WTC11 (cell line): ENCODE measurements around the gene NRXN2. TPM values are rescaled to one million over a fixed set of nuclear protein-coding genes. Genes with fewer than 3 reads are reported as not detected.

Source experiments
- ATAC-seq: fragments of 200-7000 bp; cut with Tn5 transposase; 2 replicates; pipeline ENCODE4 v1.10.0; 2021; ENCODE audit warnings: mild to moderate bottlenecking, moderate library complexity
- CTCF ChIA-PET: fragments of 300-600 bp; sonication (Branson Sonifier 250); formaldehyde crosslinking; loops from one replicate; lab custom pipeline; 2021; ENCODE audit warnings: antibody characterized with exemption; lab: Charles Lee
- POLR2A ChIA-PET: fragments of 350-600 bp; sonication (Branson Sonifier 250); formaldehyde crosslinking; loops from one replicate; lab custom pipeline; 2021; ENCODE audit warnings: antibody characterized with exemption; lab: Charles Lee
- DNase-seq: peaks from one replicate; pipeline ENCODE4 v3.0.0; 2021; ENCODE audit warnings: low spot score
- H3K27ac Mint-ChIP-seq: 2 replicates; pipeline ENCODE4 v1.8.0; 2021; ENCODE audit warnings: mixed read lengths
- H3K27me3 Mint-ChIP-seq: 2 replicates; pipeline ENCODE4 v1.8.0; 2021; ENCODE audit warnings: low read depth, mild to moderate bottlenecking, moderate library complexity, mixed read lengths
- H3K36me3 Mint-ChIP-seq: 2 replicates; pipeline ENCODE4 v1.8.0; 2021; ENCODE audit warnings: mixed read lengths
- H3K4me1 Mint-ChIP-seq: 2 replicates; pipeline ENCODE4 v1.8.0; 2022; ENCODE audit warnings: mixed read lengths
- H3K4me3 Mint-ChIP-seq: 2 replicates; pipeline ENCODE4 v1.8.0; 2021; ENCODE audit warnings: mild to moderate bottlenecking, moderate library complexity, mixed read lengths
- H3K9me3 Mint-ChIP-seq: 2 replicates; pipeline ENCODE4 v1.8.0; 2021; ENCODE audit warnings: mixed read lengths
- AFF4 ChIP-seq: sonication (generic); formaldehyde crosslinking; IDR thresholded peaks from 2 replicates; pipeline ENCODE4 v1.8.1; 2023; ENCODE audit warnings: mild to moderate bottlenecking, missing genetic modification reagents, borderline replicate concordance
- ATF3 ChIP-seq: sonication (generic); formaldehyde crosslinking; conservative IDR thresholded peaks from 2 replicates; pipeline ENCODE4 v1.8.1; 2022; ENCODE audit warnings: mild to moderate bottlenecking, missing genetic modification reagents
- ETV6 ChIP-seq: sonication (generic); formaldehyde crosslinking; IDR thresholded peaks from 2 replicates; pipeline ENCODE4 v1.8.1; 2022; ENCODE audit warnings: mild to moderate bottlenecking, missing genetic modification reagents
- FOXP1 ChIP-seq: sonication (generic); formaldehyde crosslinking; IDR thresholded peaks from 2 replicates; pipeline ENCODE4 v1.8.0; 2022; ENCODE audit warnings: missing genetic modification reagents, mild to moderate bottlenecking, moderate library complexity, borderline replicate concordance
- IRF1 ChIP-seq: sonication (generic); formaldehyde crosslinking; IDR thresholded peaks from 2 replicates; pipeline ENCODE4 v1.8.0; 2023; ENCODE audit warnings: missing genetic modification reagents
- IRF2 ChIP-seq: sonication (generic); formaldehyde crosslinking; IDR thresholded peaks from 2 replicates; pipeline ENCODE4 v1.8.0; 2022; ENCODE audit warnings: low read depth, missing genetic modification reagents, borderline replicate concordance
- JAZF1 ChIP-seq: fragments of 250-450 bp; sonication (Bioruptor Pico); IDR thresholded peaks from 2 replicates; pipeline ENCODE4 v1.9.0; 2021; ENCODE audit warnings: moderate library complexity, mild to moderate bottlenecking, inconsistent platforms
- NFE2L1 ChIP-seq: sonication (generic); formaldehyde crosslinking; IDR thresholded peaks from 2 replicates; pipeline ENCODE4 v1.8.1; 2023; ENCODE audit warnings: missing genetic modification reagents
- TEAD1 ChIP-seq: sonication (generic); formaldehyde crosslinking; IDR thresholded peaks from 2 replicates; pipeline ENCODE4 v1.8.0; 2022; ENCODE audit warnings: mild to moderate bottlenecking, missing genetic modification reagents
- ZNF263 ChIP-seq: sonication (generic); formaldehyde crosslinking; IDR thresholded peaks from 2 replicates; pipeline ENCODE4 v1.8.1; 2022; ENCODE audit warnings: low read depth, mild to moderate bottlenecking, moderate library complexity, missing genetic modification reagents
- ZNF416 ChIP-seq: fragments of 250-450 bp; sonication (Bioruptor Pico); IDR thresholded peaks from 2 replicates; pipeline ENCODE4 v1.9.0; 2021; ENCODE audit warnings: mild to moderate bottlenecking, inconsistent platforms
- ZNF512 ChIP-seq: sonication (generic); formaldehyde crosslinking; IDR thresholded peaks from 2 replicates; pipeline ENCODE4 v1.8.1; 2022; ENCODE audit warnings: missing genetic modification reagents, borderline replicate concordance
- ZNF671 ChIP-seq: fragments of 250-450 bp; sonication (Bioruptor Pico); IDR thresholded peaks from 2 replicates; pipeline ENCODE4 v1.8.0; 2021; ENCODE audit warnings: mild to moderate bottlenecking
- ZSCAN18 ChIP-seq: fragments of 250-450 bp; sonication (Bioruptor Pico); IDR thresholded peaks from 2 replicates; pipeline ENCODE4 v2.1.2; 2022; ENCODE audit warnings: mild to moderate bottlenecking, moderate library complexity
- total RNA-seq: library from RNA; stranded (reverse); gene quantifications from 3 replicates; pipeline ENCODE4 v1.2.3, GENCODE V29; 2021
- TF ChIP-seq, protein P1 (sequence below): fragments of 250-450 bp; sonication (Bioruptor Pico); IDR thresholded peaks from 2 replicates; pipeline ENCODE4 v1.9.0; 2021; ENCODE audit warnings: mild to moderate bottlenecking, borderline replicate concordance
- TF ChIP-seq, protein P2 (sequence below): sonication (generic); formaldehyde crosslinking; conservative IDR thresholded peaks from 2 replicates; pipeline ENCODE4 v1.8.1; 2023; ENCODE audit warnings: mild to moderate bottlenecking, low read depth, missing genetic modification reagents, moderate library complexity

NRXN2 gene
- total RNA-seq, 1 experiment from 2014 or later, result 8.6 TPM

DNA sequence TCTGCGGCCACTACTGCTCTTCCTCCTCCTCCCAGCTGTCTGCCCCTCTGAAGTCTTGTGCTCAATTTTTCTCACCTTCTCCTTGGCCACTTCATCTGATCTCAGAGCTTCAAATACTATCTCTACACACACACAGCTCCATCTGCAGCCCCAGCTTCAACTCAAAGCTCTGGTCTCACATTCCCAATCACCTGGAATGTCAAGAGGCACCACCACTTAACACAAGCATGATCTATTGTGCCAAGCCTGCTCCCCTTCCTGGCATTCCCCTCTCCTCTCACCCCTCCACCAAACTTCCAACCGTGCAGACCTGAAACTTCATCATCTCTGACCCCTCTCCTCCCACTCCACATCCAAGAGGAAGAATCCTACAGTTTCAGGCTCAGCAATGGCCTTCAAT lies 17.5 kb downstream of the NRXN2 start:
- no peak for TF ChIP-seq IRF2 (CRISPR knock-in tag)
- TF ChIP-seq ATF3 (CRISPR knock-in tag), result no peak
- TF ChIP-seq IRF1 (CRISPR knock-in tag), result no peak
- TF ChIP-seq ZNF263 (CRISPR knock-in tag), result no peak
- no peak for TF ChIP-seq ZSCAN18 (CRISPR knock-in tag)
- no peak for TF ChIP-seq AFF4 (CRISPR knock-in tag)
- no peak for TF ChIP-seq FOXP1
- no peak for TF ChIP-seq TEAD1 (CRISPR knock-in tag)
- no peak for TF ChIP-seq JAZF1 (CRISPR knock-in tag)
- TF ChIP-seq, protein P1, sequence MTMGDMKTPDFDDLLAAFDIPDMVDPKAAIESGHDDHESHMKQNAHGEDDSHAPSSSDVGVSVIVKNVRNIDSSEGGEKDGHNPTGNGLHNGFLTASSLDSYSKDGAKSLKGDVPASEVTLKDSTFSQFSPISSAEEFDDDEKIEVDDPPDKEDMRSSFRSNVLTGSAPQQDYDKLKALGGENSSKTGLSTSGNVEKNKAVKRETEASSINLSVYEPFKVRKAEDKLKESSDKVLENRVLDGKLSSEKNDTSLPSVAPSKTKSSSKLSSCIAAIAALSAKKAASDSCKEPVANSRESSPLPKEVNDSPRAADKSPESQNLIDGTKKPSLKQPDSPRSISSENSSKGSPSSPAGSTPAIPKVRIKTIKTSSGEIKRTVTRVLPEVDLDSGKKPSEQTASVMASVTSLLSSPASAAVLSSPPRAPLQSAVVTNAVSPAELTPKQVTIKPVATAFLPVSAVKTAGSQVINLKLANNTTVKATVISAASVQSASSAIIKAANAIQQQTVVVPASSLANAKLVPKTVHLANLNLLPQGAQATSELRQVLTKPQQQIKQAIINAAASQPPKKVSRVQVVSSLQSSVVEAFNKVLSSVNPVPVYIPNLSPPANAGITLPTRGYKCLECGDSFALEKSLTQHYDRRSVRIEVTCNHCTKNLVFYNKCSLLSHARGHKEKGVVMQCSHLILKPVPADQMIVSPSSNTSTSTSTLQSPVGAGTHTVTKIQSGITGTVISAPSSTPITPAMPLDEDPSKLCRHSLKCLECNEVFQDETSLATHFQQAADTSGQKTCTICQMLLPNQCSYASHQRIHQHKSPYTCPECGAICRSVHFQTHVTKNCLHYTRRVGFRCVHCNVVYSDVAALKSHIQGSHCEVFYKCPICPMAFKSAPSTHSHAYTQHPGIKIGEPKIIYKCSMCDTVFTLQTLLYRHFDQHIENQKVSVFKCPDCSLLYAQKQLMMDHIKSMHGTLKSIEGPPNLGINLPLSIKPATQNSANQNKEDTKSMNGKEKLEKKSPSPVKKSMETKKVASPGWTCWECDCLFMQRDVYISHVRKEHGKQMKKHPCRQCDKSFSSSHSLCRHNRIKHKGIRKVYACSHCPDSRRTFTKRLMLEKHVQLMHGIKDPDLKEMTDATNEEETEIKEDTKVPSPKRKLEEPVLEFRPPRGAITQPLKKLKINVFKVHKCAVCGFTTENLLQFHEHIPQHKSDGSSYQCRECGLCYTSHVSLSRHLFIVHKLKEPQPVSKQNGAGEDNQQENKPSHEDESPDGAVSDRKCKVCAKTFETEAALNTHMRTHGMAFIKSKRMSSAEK (CRISPR knock-in tag), result no peak
- TF ChIP-seq, protein P2, sequence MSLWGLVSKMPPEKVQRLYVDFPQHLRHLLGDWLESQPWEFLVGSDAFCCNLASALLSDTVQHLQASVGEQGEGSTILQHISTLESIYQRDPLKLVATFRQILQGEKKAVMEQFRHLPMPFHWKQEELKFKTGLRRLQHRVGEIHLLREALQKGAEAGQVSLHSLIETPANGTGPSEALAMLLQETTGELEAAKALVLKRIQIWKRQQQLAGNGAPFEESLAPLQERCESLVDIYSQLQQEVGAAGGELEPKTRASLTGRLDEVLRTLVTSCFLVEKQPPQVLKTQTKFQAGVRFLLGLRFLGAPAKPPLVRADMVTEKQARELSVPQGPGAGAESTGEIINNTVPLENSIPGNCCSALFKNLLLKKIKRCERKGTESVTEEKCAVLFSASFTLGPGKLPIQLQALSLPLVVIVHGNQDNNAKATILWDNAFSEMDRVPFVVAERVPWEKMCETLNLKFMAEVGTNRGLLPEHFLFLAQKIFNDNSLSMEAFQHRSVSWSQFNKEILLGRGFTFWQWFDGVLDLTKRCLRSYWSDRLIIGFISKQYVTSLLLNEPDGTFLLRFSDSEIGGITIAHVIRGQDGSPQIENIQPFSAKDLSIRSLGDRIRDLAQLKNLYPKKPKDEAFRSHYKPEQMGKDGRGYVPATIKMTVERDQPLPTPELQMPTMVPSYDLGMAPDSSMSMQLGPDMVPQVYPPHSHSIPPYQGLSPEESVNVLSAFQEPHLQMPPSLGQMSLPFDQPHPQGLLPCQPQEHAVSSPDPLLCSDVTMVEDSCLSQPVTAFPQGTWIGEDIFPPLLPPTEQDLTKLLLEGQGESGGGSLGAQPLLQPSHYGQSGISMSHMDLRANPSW (CRISPR knock-in tag), result no peak
- TF ChIP-seq NFE2L1 (CRISPR knock-in tag), result no peak
- no peak for TF ChIP-seq ZNF671 (CRISPR knock-in tag)
- no peak for TF ChIP-seq ZNF416 (CRISPR knock-in tag)
- TF ChIP-seq ZNF512, result no peak
- no peak for TF ChIP-seq ETV6
- peaks cover 2% of the 10 kb centered on the region; the same call in 1 of the 2 replicates for H3K36me3 Mint-ChIP-seq
- ATAC-seq (no peak), DNase-seq (no peak)
- CTCF ChIA-PET, result interaction anchor here (0.6 to 5.8 kb wide), 16 partner anchors 9 to 350 kb away, joined by 3 to 76 read pairs (median 6); partner anchors contain the start of genes NRXN2 and RASGRP2
- peaks cover 43% of the 10 kb centered on the region for H3K27me3 Mint-ChIP-seq
- no peak overlapping the region for H3K4me3 Mint-ChIP-seq
- H3K9me3 Mint-ChIP-seq, result no peaks in the 10 kb centered on the region
- peaks cover 10% of the 10 kb centered on the region for H3K4me1 Mint-ChIP-seq
- POLR2A ChIA-PET, result interaction anchor here (0.7 kb wide), 1 partner anchor 36 kb away, joined by 6 read pairs; no protein-coding TSS in a partner anchor
- no peak overlapping the region for H3K27ac Mint-ChIP-seq
